Trophoblast cell (in vitro differentiated cells and primary cell): Measurements from ENCODE around the gene RFX8.

Experiments used
- DNase-seq, 2 donors: peaks; one replicate each; pipeline ENCODE4 v3.0.0-alpha.2; 2016
- H2AFZ ChIP-seq: 2 replicates; pipeline ENCODE4 v1.6.1; 2013; ENCODE audit warnings: low read length, moderate library complexity, mild to moderate bottlenecking; ENCODE audit not compliant: insufficient read depth, poor library complexity
- H2AK5ac ChIP-seq: 2 replicates; pipeline ENCODE4 v1.6.1; 2013; ENCODE audit warnings: mild to moderate bottlenecking, low read length
- H2BK120ac ChIP-seq: 2 replicates; pipeline ENCODE4 v1.6.1; 2013; ENCODE audit warnings: low read length, mild to moderate bottlenecking, moderate library complexity; ENCODE audit not compliant: insufficient read depth, poor library complexity
- H2BK12ac ChIP-seq: 2 replicates; pipeline ENCODE4 v1.6.1; 2013; ENCODE audit warnings: mild to moderate bottlenecking, low read length, moderate library complexity
- H2BK5ac ChIP-seq: 2 replicates; pipeline ENCODE4 v1.6.1; 2013; ENCODE audit warnings: low read length, low read depth, moderate library complexity, mild to moderate bottlenecking; ENCODE audit not compliant: poor library complexity
- H3K14ac ChIP-seq: 2 replicates; pipeline ENCODE4 v1.6.1; 2013; ENCODE audit warnings: mild to moderate bottlenecking, low read length
- H3K18ac ChIP-seq: 2 replicates; pipeline ENCODE4 v1.6.1; 2013; ENCODE audit warnings: mild to moderate bottlenecking, low read length
- H3K23ac ChIP-seq: 2 replicates; pipeline ENCODE4 v1.6.1; 2013; ENCODE audit warnings: low read length
- H3K27ac ChIP-seq: 2 replicates; pipeline ENCODE4 v1.5.1; 2013; ENCODE audit warnings: low read depth, mild to moderate bottlenecking, inconsistent platforms, low read length, moderate library complexity
- H3K27me3 ChIP-seq: 2 replicates; pipeline ENCODE4 v1.6.1; 2013; ENCODE audit warnings: inconsistent platforms, mild to moderate bottlenecking, low read length, moderate library complexity; ENCODE audit not compliant: insufficient read depth
- H3K36me3 ChIP-seq, 2 experiments: 1 replicate in 1 of 2; 2 replicates in 1 of 2; pipeline ENCODE4 v1.6.1; 2013; ENCODE audit warnings: low read length in 2 of 2, mild to moderate bottlenecking in 2 of 2, moderate library complexity in 1 of 2; ENCODE audit not compliant: insufficient read depth in 2 of 2, control insufficient read depth in 1 of 2
- H3K4ac ChIP-seq: 2 replicates; pipeline ENCODE4 v1.6.1; 2013; ENCODE audit warnings: low read depth, mild to moderate bottlenecking, low read length, moderate library complexity
- H3K4me1 ChIP-seq, 2 experiments: 1 replicate in 1 of 2; 2 replicates in 1 of 2; pipeline ENCODE4 v1.6.1; 2013; ENCODE audit warnings: low read length in 2 of 2, mild to moderate bottlenecking in 2 of 2, moderate library complexity in 1 of 2; ENCODE audit not compliant: insufficient read depth in 2 of 2, control insufficient read depth in 1 of 2
- H3K4me2 ChIP-seq: 2 replicates; pipeline ENCODE4 v1.6.1; 2013; ENCODE audit warnings: inconsistent platforms, mild to moderate bottlenecking, low read length, moderate library complexity
- H3K4me3 ChIP-seq: 2 replicates; pipeline ENCODE4 v1.5.1; 2013; ENCODE audit warnings: mild to moderate bottlenecking, low read depth, low read length, inconsistent platforms
- H3K79me1 ChIP-seq: one replicate; pipeline ENCODE4 v1.6.1; 2013; ENCODE audit warnings: low read length
- H3K79me2 ChIP-seq: 2 replicates; pipeline ENCODE4 v1.6.1; 2013; ENCODE audit warnings: low read length, mild to moderate bottlenecking; ENCODE audit not compliant: control insufficient read depth, insufficient read depth, poor library complexity
- H3K9ac ChIP-seq: 2 replicates; pipeline ENCODE4 v1.6.1; 2013; ENCODE audit warnings: mild to moderate bottlenecking, low read length
- H3K9me3 ChIP-seq: 2 replicates; pipeline ENCODE4 v1.6.1; 2013; ENCODE audit warnings: low read depth, mild to moderate bottlenecking, control low read depth, inconsistent platforms, low read length; ENCODE audit not compliant: insufficient read depth
- H4K12ac ChIP-seq: 2 replicates; pipeline ENCODE4 v1.6.1; 2013; ENCODE audit warnings: low read depth, mild to moderate bottlenecking, low read length, moderate library complexity
- H4K8ac ChIP-seq: 2 replicates; pipeline ENCODE4 v1.6.1; 2013; ENCODE audit warnings: low read depth, mild to moderate bottlenecking, low read length, moderate library complexity
- H4K91ac ChIP-seq: one replicate; pipeline ENCODE4 v1.6.1; 2013; ENCODE audit warnings: low read depth, mild to moderate bottlenecking, low read length, moderate library complexity
- WGBS: extraction: QIAGEN DNeasy Blood & Tissue Kit; methylation state at CpG from one replicate; pipeline ENCODE4 v1.1.7; 2013; ENCODE audit warnings: missing lambda C conversion rate; ENCODE audit not compliant: insufficient read length, insufficient coverage; ENCODE audit errors: extremely low coverage; 5-methylcytosine and 5-hydroxymethylcytosine counted together

The RFX8 gene

DNA sequence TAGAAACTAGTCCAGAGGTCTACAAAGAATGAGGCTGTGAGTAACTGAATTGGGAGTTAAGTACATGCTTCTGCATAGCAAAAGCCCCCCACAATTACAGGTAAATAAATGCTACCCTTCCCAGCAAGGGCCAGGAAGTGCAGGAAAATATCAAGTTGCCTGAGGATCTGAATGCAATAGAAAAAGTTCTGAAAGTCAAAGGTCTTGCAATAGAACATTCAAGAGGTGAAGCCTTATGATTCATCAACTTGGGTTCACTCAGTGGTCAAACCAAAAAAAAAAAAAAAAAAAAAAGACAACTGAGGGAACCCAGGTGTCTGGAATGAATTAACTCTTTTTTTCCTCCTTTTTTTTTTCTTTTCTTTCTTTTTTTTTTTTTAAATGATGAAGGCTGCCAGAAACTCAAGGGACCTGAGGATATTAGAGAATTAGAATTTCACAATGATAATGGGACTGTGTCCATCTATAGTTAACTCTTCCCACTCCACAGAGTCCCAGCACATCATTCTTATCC lies 42.9 kb upstream of the RFX8 start:
- Histone ChIP-seq H2AK5ac (no peak overlapping the region), H3K14ac (no peak overlapping the region), H4K12ac (no peak overlapping the region), H4K91ac (no peak overlapping the region), H3K4me3 (no peak overlapping the region), H3K4ac (no peak overlapping the region), H3K18ac (no peak overlapping the region), H3K23ac (no peak overlapping the region), H2AFZ (no peak overlapping the region), H3K79me2 (no peaks in the 10 kb centered on the region), H3K27ac (no peak overlapping the region), H3K36me3 (no peaks in the 10 kb centered on the region), H3K9ac (no peak overlapping the region), H3K79me1 (peaks cover 3% of the 10 kb centered on the region), H3K9me3 (peaks cover 6% of the 10 kb centered on the region), H3K27me3 (no peaks in the 10 kb centered on the region), H2BK120ac (no peak overlapping the region), H4K8ac (no peak overlapping the region), H3K4me1 (peaks cover 0 to 4% of the 10 kb centered on the region in 2 experiments), H2BK5ac (no peak overlapping the region), H3K4me2 (no peak overlapping the region), H2BK12ac (no peak overlapping the region)
- DNase-seq: no peak

DNA sequence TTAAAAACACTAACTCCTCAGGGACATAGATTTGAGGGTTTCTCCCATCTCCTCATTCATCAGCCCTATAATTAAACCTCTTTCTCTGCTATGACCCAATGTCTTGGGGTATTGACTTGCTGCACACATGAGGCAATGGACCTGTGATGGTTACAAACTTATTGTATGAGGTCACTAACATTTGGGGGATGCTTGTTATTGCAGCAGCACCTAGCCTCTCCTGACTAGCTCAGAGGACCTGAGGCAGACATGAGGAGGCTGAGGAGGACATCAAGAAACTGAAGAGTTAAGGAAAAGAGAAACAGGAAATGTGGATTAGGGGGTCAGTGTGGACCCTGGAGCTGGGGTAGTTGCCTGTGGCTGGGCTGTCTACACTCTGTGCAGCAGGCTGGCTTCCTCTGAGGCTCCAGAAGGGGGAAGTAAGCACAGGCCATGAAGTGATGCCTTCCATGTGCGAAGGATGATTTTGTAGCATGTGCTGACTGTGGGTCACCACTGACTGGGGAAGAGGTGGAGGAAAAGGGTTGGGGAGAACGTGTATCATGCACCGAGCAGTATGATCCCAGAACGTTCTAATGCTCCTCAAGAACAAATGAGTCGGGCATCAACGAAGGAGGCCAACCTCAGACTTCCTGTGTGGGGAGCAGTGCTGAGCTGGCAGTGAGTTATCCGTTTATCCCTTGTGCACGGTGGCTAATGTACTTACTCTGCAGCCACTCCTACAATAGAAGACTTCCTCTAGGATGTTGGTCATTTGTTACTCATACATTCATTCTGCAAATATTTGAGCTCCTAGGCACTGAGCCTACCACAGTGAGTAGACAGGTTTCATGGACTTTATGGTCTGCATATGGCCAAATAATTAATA lies 42.1 kb upstream of the RFX8 start:
- Histone ChIP-seq H3K14ac (no peak overlapping the region), H3K27ac (no peak overlapping the region), H3K79me1 (peaks cover 3% of the 10 kb centered on the region), H2BK5ac (no peak overlapping the region), H3K4me2 (no peak overlapping the region), H4K8ac (no peak overlapping the region), H2BK12ac (no peak overlapping the region), H3K27me3 (no peaks in the 10 kb centered on the region), H3K4me3 (no peak overlapping the region), H3K18ac (no peak overlapping the region), H3K23ac (no peak overlapping the region), H3K4me1 (peaks cover 0 to 4% of the 10 kb centered on the region in 2 experiments), H2AFZ (no peak overlapping the region), H3K9me3 (peaks cover 6% of the 10 kb centered on the region), H3K4ac (no peak overlapping the region), H3K36me3 (no peaks in the 10 kb centered on the region), H2AK5ac (no peak overlapping the region), H4K91ac (no peak overlapping the region), H4K12ac (no peak overlapping the region), H3K9ac (no peak overlapping the region), H2BK120ac (no peak overlapping the region), H3K79me2 (no peaks in the 10 kb centered on the region)
- DNase-seq: peak in 1 of 2 donors; percentile 17
- no CpG with 5 or more reads among the region's 8 CpGs for WGBS

DNA sequence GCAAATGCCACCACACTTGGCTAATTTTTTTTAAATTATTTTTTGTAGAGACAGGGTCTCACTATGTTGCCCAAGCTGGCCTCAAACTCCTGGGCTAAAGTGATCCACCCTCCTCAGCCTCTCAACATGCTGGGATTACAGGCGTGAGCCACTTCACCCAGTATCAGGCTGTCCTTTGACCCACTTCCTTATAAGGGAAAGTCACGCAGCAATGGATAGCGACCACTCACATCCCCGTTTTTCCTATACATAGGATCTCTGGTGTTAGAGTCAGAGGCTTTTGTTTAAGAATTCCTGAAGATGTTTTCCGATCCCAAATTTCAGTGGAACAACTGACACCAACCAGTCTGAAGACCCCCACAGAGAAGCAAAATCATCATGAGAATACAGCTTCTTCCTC lies 41.4 kb upstream of the RFX8 start:
- no peak overlapping the region for H2AFZ ChIP-seq
- H4K8ac ChIP-seq: no peak overlapping the region
- no peak overlapping the region for H3K4me2 ChIP-seq
- DNase-seq: no peak
- H3K4me1 ChIP-seq: peaks cover 0 to 4% of the 10 kb centered on the region in 2 experiments
- H2BK12ac ChIP-seq: no peak overlapping the region
- H3K23ac ChIP-seq: no peak overlapping the region
- H3K9ac ChIP-seq: no peak overlapping the region
- no peak overlapping the region for H3K27ac ChIP-seq
- H3K9me3 ChIP-seq: peaks cover 6% of the 10 kb centered on the region
- no peak overlapping the region for H4K12ac ChIP-seq
- no peak overlapping the region for H4K91ac ChIP-seq
- no peak overlapping the region for H2BK120ac ChIP-seq
- no peaks in the 10 kb centered on the region for H3K79me2 ChIP-seq
- H3K14ac ChIP-seq: no peak overlapping the region
- H3K4ac ChIP-seq: no peak overlapping the region
- no peaks in the 10 kb centered on the region for H3K27me3 ChIP-seq
- H3K79me1 ChIP-seq: peaks cover 3% of the 10 kb centered on the region
- H3K18ac ChIP-seq: no peak overlapping the region
- no peaks in the 10 kb centered on the region for H3K36me3 ChIP-seq
- no peak overlapping the region for H2AK5ac ChIP-seq
- WGBS: no CpG with 5 or more reads among the region's 5 CpGs
- H2BK5ac ChIP-seq: no peak overlapping the region
- no peak overlapping the region for H3K4me3 ChIP-seq

DNA sequence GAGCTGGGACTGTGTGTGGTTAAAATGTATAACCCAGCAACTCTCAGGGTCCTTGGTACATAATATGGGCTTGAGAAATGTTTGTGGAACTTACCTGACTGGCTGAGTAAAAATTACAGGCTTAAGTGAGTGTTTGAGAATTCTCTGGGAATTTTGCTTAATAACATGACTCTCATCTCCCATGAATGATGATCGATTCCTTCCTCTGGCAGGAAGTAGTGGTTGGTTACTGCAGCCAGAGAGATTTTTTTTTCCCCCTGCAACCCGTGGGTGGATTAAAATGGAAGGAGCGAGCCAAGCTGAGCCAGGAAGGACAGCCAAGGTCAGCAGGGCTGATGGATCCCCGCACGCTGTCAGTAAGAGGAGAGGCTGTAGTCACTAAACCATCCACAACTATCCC lies 40.6 kb upstream of the RFX8 start:
- Histone ChIP-seq H3K14ac (no peak overlapping the region), H2AFZ (no peak overlapping the region), H3K36me3 (no peaks in the 10 kb centered on the region), H3K79me1 (peaks cover 3% of the 10 kb centered on the region), H3K9me3 (peaks cover 6% of the 10 kb centered on the region), H2BK12ac (no peak overlapping the region), H2BK120ac (no peak overlapping the region), H3K18ac (no peak overlapping the region), H2BK5ac (no peak overlapping the region), H3K4me2 (no peak overlapping the region), H3K4me3 (no peak overlapping the region), H2AK5ac (no peak overlapping the region), H4K12ac (no peak overlapping the region), H3K79me2 (no peaks in the 10 kb centered on the region), H3K4me1 (peaks cover 0 to 4% of the 10 kb centered on the region in 2 experiments), H3K9ac (no peak overlapping the region), H3K27ac (no peak overlapping the region), H3K23ac (no peak overlapping the region), H4K8ac (no peak overlapping the region), H4K91ac (no peak overlapping the region), H3K27me3 (no peaks in the 10 kb centered on the region), H3K4ac (no peak overlapping the region)
- DNase-seq: no peak
- no CpG with 5 or more reads among the region's 5 CpGs for WGBS
